ENCODE data around the gene ATF3.
A peak's percentile ranks its signal among the peaks of the same experiment; 100 is the strongest.

ATF3 gene

GRCh38 chr1:212664409-212665199, 56.0 kb downstream of the ATF3 start:
- DNase-seq (ENCODE audit: low read depth), result no peak
- no peak for TF ChIP-seq CTCF (IDR thresholded peaks at IDR 0.05; ENCODE audit: insufficient read depth, low read depth, low read length, missing control alignments)
- no peak overlapping the region for H3K4me3 ChIP-seq (ENCODE audit: low read length)

GRCh38 chr1:212665241-212666115, 56.9 kb downstream of the ATF3 start:
- TF ChIP-seq CTCF (IDR thresholded peaks at IDR 0.05; ENCODE audit: insufficient read depth, low read depth, low read length, missing control alignments), result peak; percentile 84
- peak overlapping the region; percentile 52 for H3K4me3 ChIP-seq (ENCODE audit: low read length)
- peak; percentile 81 for DNase-seq (ENCODE audit: low read depth)

GRCh38 chr1:212666116-212666775, 57.7 kb downstream of the ATF3 start:
- no peak for TF ChIP-seq CTCF (IDR thresholded peaks at IDR 0.05; ENCODE audit: insufficient read depth, low read depth, low read length, missing control alignments)
- H3K4me3 ChIP-seq (ENCODE audit: low read length), result no peak overlapping the region
- DNase-seq (ENCODE audit: low read depth), result no peak

- H3K4me3 ChIP-seq (ENCODE audit: low read length), result no peak overlapping the region
- TF ChIP-seq CTCF (IDR thresholded peaks at IDR 0.05; ENCODE audit: insufficient read depth, low read depth, low read length, missing control alignments), result no peak
- DNase-seq (ENCODE audit: low read depth), result peak; percentile 57
These were observed 58.9 kb downstream of the ATF3 start for GRCh38 chr1:212667223-212668139.

GRCh38 chr1:212668477-212668876, 59.9 kb downstream of the ATF3 start:
- no peak overlapping the region for H3K4me3 ChIP-seq (ENCODE audit: low read length)
- DNase-seq (ENCODE audit: low read depth), result no peak
- no peak for TF ChIP-seq CTCF (IDR thresholded peaks at IDR 0.05; ENCODE audit: insufficient read depth, low read depth, low read length, missing control alignments)

GRCh38 chr1:212669102-212669501, 60.5 kb downstream of the ATF3 start:
- no peak for DNase-seq (ENCODE audit: low read depth)
- no peak overlapping the region for H3K4me3 ChIP-seq (ENCODE audit: low read length)
- no peak for TF ChIP-seq CTCF (IDR thresholded peaks at IDR 0.05; ENCODE audit: insufficient read depth, low read depth, low read length, missing control alignments)

All from epithelial cell of esophagus (primary cell).